ENCODE data around the gene PDS5B.

DNA sequence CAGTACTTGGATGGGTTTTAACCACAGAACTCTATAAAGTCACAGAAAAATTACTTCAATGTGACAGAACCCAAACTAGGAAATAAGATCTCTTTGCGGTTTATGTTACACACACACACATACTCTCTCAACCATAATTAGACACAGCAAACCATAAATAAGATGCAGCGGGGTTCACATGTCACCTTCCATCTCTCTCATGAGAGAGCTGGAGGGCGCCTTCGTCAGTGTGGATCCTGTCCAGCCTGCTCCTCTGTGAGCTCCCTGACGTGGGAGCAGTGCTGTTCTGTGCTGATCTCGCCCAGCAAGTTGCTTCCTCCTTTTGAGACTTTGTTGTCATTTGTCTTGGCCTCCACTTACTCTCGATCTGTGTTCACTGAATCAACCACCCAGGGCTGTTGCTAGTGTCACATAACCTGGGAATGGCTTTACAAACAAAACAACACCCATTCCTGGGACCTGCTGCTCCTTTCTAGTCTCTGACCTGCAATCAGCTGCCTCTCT, 225.1 kb downstream of the PDS5B start:
- no peak for TF ChIP-seq CTCF (IDR thresholded peaks at IDR 0.05)
- no peak for TF ChIP-seq EP300 (IDR thresholded peaks at IDR 0.05; ENCODE audit: low read depth)
